ENCODE data around the gene CLTB. TPM values are rescaled to one million over a fixed set of nuclear protein-coding genes. Genes with fewer than 3 reads are reported as not detected.

The CLTB gene
- polyA plus RNA-seq, 1 of the 3 experiments (the other 2 are of a cell fraction), result 91.2 TPM

DNA sequence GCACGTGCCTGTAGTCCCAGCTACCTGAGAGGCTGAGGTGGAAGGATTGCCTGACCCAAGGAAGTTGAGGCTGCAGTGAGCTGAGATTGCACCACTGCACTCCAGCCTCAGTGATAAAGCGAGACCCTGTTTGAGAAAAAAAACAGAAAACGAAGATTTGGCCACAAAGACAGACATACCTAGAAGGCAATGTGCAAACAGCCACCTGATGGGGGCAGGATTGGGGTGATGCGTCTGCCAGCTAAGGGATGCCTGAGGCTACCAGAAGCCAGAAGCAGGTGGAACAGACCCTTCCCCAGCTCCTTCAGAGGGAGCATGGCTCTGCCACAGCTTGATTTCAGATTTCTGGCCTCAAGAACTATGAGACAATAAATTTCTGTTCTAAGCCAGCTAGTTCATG lies 24.9 kb downstream of the CLTB start:
- Histone ChIP-seq H3K9me2 (no peaks in the 10 kb centered on the region), H3K9me3 (no peaks in the 10 kb centered on the region), H3K27me3 (ENCODE audit: insufficient read depth) (no peaks in the 10 kb centered on the region), H3K27ac (ENCODE audit: low read depth in 2 of 2, low read length in 1 of 2) (no peak overlapping the region), H3K36me3 (replicated peaks in 1 of 2; ENCODE audit: control insufficient read depth in 1 of 2, insufficient read depth in 2 of 2, low read length in 1 of 2) (peaks cover 5 to 13% of the 10 kb centered on the region in 2 experiments), H2AFZ (ENCODE audit: low read depth) (no peak overlapping the region), H3K79me2 (ENCODE audit: insufficient read depth) (peaks cover 36% of the 10 kb centered on the region), H3K4me2 (no peak overlapping the region), H3F3A (replicated peaks; ENCODE audit: insufficient read depth) (peaks cover 6% of the 10 kb centered on the region), H4K20me1 (ENCODE audit: insufficient read depth) (no peaks in the 10 kb centered on the region), H3K4me1 (ENCODE audit: control insufficient read depth in 1 of 2, insufficient read depth in 2 of 2, low read depth in 1 of 2, low read length in 1 of 2) (peaks cover 0 to 9% of the 10 kb centered on the region in 2 experiments; a peak in 2 of 4 replicates), H3K4me3 (ENCODE audit: low read depth in 2 of 2, low read length in 1 of 2) (no peak overlapping the region), H3K9ac (no peak overlapping the region)
- TF ChIP-seq FOSL2 (IDR thresholded peaks at IDR 0.05; ENCODE audit: borderline replicate concordance, low read depth), result no peak
- TF ChIP-seq RAD21 (IDR thresholded peaks at IDR 0.05; ENCODE audit: low read length), result no peak
- no peak for TF ChIP-seq TCF12 (IDR thresholded peaks at IDR 0.05)
- TF ChIP-seq IRF3 (IDR thresholded peaks at IDR 0.05; ENCODE audit: low read depth, low read length), result no peak
- TF ChIP-seq POLR2AphosphoS5 (IDR thresholded peaks at IDR 0.05; ENCODE audit: low read depth, low read length), result no peak
- no peak for TF ChIP-seq TAF1 (IDR thresholded peaks at IDR 0.05; ENCODE audit: borderline replicate concordance, low read depth, low read length)
- no peak for TF ChIP-seq YY1 (IDR thresholded peaks at IDR 0.05; ENCODE audit: low read depth)
- no peak for TF ChIP-seq RXRA (IDR thresholded peaks at IDR 0.05; ENCODE audit: borderline replicate concordance, low read depth)
- no peak for TF ChIP-seq RFX5 (IDR thresholded peaks at IDR 0.05; ENCODE audit: low read length)
- TF ChIP-seq SMC3 (IDR thresholded peaks at IDR 0.05; ENCODE audit: low read depth, low read length), result no peak
- TF ChIP-seq, protein P1, sequence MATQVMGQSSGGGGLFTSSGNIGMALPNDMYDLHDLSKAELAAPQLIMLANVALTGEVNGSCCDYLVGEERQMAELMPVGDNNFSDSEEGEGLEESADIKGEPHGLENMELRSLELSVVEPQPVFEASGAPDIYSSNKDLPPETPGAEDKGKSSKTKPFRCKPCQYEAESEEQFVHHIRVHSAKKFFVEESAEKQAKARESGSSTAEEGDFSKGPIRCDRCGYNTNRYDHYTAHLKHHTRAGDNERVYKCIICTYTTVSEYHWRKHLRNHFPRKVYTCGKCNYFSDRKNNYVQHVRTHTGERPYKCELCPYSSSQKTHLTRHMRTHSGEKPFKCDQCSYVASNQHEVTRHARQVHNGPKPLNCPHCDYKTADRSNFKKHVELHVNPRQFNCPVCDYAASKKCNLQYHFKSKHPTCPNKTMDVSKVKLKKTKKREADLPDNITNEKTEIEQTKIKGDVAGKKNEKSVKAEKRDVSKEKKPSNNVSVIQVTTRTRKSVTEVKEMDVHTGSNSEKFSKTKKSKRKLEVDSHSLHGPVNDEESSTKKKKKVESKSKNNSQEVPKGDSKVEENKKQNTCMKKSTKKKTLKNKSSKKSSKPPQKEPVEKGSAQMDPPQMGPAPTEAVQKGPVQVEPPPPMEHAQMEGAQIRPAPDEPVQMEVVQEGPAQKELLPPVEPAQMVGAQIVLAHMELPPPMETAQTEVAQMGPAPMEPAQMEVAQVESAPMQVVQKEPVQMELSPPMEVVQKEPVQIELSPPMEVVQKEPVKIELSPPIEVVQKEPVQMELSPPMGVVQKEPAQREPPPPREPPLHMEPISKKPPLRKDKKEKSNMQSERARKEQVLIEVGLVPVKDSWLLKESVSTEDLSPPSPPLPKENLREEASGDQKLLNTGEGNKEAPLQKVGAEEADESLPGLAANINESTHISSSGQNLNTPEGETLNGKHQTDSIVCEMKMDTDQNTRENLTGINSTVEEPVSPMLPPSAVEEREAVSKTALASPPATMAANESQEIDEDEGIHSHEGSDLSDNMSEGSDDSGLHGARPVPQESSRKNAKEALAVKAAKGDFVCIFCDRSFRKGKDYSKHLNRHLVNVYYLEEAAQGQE (IDR thresholded peaks at IDR 0.05; ENCODE audit: low read depth, low read length), result no peak
- no peak for TF ChIP-seq RCOR1 (IDR thresholded peaks at IDR 0.05; ENCODE audit: low read length)
- POLR2A ChIA-PET, result interaction anchor here (1.5 kb wide), 1 partner anchor 14 kb away, joined by 6 read pairs; no protein-coding TSS in a partner anchor
- DNase-seq, result no peak
- WGBS (ENCODE audit: low lambda C conversion rate), result 99% methylated on average over 4 of the region's 4 CpGs
- CTCF ChIA-PET, result interaction anchor here (1.5 kb wide), 1 partner anchor 30 kb away, joined by 3 read pairs; the partner anchor contains the start of gene KIAA1191
